ENCODE results near the gene SORCS2.

- TF ChIP-seq SUZ12 (IDR thresholded peaks at IDR 0.05; ENCODE audit: low read length): no peak
- TF ChIP-seq CTCF (IDR thresholded peaks at IDR 0.05; ENCODE audit: control extremely low read depth in 1 of 3, insufficient read depth in 1 of 3, low read depth in 1 of 3, low read length in 3 of 3): no peak
- TF ChIP-seq RAD21 (IDR thresholded peaks at IDR 0.05 in 1 of 2, conservative IDR thresholded peaks at IDR 0.05 in 1 of 2; ENCODE audit: low read depth in 2 of 2, low read length in 2 of 2): no peak
- no peak for TF ChIP-seq EZH2 (IDR thresholded peaks at IDR 0.05; ENCODE audit: low read depth, low read length, severe bottlenecking)
- TF ChIP-seq SIN3A (conservative IDR thresholded peaks at IDR 0.05 in 1 of 2, IDR thresholded peaks at IDR 0.05 in 1 of 2; ENCODE audit: low read depth in 1 of 2, low read length in 2 of 2): no peak
- TF ChIP-seq ATF2 (IDR thresholded peaks at IDR 0.05; ENCODE audit: low read length): no peak
- TF ChIP-seq NRF1 (IDR thresholded peaks at IDR 0.05; ENCODE audit: low read depth, low read length): no peak
- TF ChIP-seq KDM1A (IDR thresholded peaks at IDR 0.05; ENCODE audit: borderline replicate concordance, low read length): no peak
- TF ChIP-seq RBBP5 (IDR thresholded peaks at IDR 0.05; ENCODE audit: borderline replicate concordance, low read depth, low read length): no peak
Measured at GRCh38 chr4:7339751-7340552, 147.6 kb downstream of the SORCS2 start.
